Mucosa of gallbladder (tissue), 1 donor: ENCODE results near the gene ATP8A2. TPM values are rescaled to one million over a fixed set of nuclear protein-coding genes. Genes with fewer than 3 reads are reported as not detected.

Experiments
- DNase-seq: peaks from one replicate; pipeline ENCODE4 v3.0.0-alpha.2; 2020; ENCODE audit warnings: low spot score
- total RNA-seq: library from RNA; stranded (reverse); gene quantifications from one replicate; pipeline ENCODE4 v1.2.1, GENCODE V29; 2021
- donor health status: DM: no; HTN: no; CAD: no.

Gene ATP8A2
- total RNA-seq, 1 donor from 2014 or later, result 0.29 TPM

GRCh38 chr13:25881136-25881926 lies 509.6 kb downstream of the ATP8A2 start:
- DNase-seq, result no peak

- DNase-seq, result no peak
Measured at GRCh38 chr13:25881971-25882451, 510.2 kb downstream of the ATP8A2 start.

- no peak for DNase-seq
Measured at GRCh38 chr13:25882466-25883357, 510.9 kb downstream of the ATP8A2 start.

- DNase-seq, result no peak
Measured at GRCh38 chr13:25885418-25885817, 513.6 kb downstream of the ATP8A2 start.

GRCh38 chr13:25886438-25887214 lies 514.9 kb downstream of the ATP8A2 start:
- DNase-seq, result no peak

GRCh38 chr13:25887962-25888655 lies 516.3 kb downstream of the ATP8A2 start:
- no peak for DNase-seq

- no peak for DNase-seq
Measured at GRCh38 chr13:25890671-25891212, 519.0 kb downstream of the ATP8A2 start.

- no peak for DNase-seq
Measured at GRCh38 chr13:25898991-25899390, 527.2 kb downstream of the ATP8A2 start.

- no peak for DNase-seq
Measured at GRCh38 chr13:25899464-25899863, 527.7 kb downstream of the ATP8A2 start.

- no peak for DNase-seq
Measured at GRCh38 chr13:25899952-25900351, 528.2 kb downstream of the ATP8A2 start.

- no peak for DNase-seq
Measured at GRCh38 chr13:25901460-25902376, 529.9 kb downstream of the ATP8A2 start.

- DNase-seq, result no peak
Measured at GRCh38 chr13:25902455-25902854, 530.7 kb downstream of the ATP8A2 start.

- DNase-seq, result no peak
Measured at GRCh38 chr13:25902891-25903341, 531.1 kb downstream of the ATP8A2 start.

- DNase-seq, result no peak
Measured at GRCh38 chr13:25904830-25905229, 533.1 kb downstream of the ATP8A2 start.

GRCh38 chr13:25905611-25906010 lies 533.8 kb downstream of the ATP8A2 start:
- DNase-seq, result no peak

GRCh38 chr13:25906191-25906661 lies 534.5 kb downstream of the ATP8A2 start:
- DNase-seq, result no peak

- no peak for DNase-seq
Measured at GRCh38 chr13:25908366-25908765, 536.6 kb downstream of the ATP8A2 start.

- no peak for DNase-seq
Measured at GRCh38 chr13:25910243-25910642, 538.5 kb downstream of the ATP8A2 start.

- DNase-seq, result no peak
Measured at GRCh38 chr13:25910991-25911419, 539.2 kb downstream of the ATP8A2 start.

- DNase-seq, result no peak
Measured at GRCh38 chr13:25912961-25913360, 541.2 kb downstream of the ATP8A2 start.
